Measurements from ENCODE around the gene RFPL2.
"Not testable (repeated sequence)": the region's sequence is repeated elsewhere in the genome, so short reads cannot be mapped to it uniquely, and the experiment has no call there.

Gene RFPL2

GRCh38 chr22:32205974-32206773 is 1.3 kb upstream of the RFPL2 start:
- DNase-seq: no peak

- peak; percentile 46 for DNase-seq
These were observed 625 bp downstream of the RFPL2 start for GRCh38 chr22:32204040-32204855.

DNA sequence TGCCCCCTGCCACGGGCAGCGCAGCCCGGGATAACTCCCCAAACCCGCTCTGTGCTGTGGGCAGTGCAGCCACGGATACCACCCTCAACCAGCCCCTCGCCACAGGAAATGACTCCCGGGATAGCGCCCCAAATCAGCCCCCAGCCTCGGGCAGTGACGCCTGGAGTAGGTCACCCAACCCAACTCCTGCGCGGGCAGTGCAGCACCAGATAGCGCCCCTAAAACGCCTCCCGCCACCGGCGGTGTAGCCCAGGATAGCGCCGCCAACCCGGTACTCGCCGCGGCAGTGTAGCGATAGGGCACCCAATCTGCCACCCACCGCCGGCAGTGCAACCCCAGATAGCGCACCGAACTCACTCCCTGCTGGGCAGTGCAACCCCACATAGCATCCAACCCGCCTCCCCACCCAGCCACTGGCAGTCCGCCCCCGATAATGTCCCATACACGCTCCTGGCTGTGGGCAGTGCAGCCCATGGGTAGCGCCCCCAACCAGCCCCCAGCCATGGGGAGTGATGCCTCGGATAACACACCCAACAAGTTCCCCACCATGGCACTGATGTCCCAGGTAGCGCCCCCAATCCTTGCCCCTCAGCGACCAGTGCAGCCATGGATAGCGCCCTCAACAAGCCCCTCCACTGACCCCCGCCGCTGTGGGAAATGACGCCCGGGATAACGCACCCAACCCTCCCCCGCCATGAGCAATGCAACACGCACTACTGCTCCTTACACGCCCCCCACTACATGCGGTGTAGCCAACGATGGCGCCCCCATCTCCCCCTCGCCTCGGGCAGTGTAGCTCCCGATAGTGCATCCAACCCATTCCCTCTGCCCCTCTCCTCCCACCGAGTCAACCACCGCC is 1.5 kb downstream of the RFPL2 start:
- DNase-seq: no peak

GRCh38 chr22:32202539-32203180 is 2.2 kb downstream of the RFPL2 start:
- DNase-seq: peak; percentile 43

- no peak for DNase-seq
These were observed 2.7 kb downstream of the RFPL2 start for GRCh38 chr22:32202161-32202538.

DNA sequence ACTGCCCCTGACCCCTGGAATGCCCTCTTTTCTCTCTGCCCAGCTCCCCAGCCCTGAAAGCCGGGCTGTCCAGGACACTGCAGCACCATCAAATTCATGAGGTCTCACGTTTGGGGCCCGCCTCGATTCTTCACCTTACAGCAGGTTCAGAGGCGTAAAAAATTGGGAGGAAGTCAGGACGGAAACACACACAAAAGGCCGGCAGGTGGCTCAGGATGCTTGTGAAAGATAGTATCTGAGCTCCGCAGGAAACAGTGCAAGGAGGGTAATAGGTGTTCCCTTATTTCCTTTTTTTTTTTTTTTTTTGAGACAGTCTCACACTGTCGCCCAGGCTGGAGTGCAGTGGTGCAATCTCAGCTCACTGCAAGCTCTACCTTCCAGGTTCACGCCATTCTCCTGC is 4.1 kb downstream of the RFPL2 start:
- DNase-seq: peak; percentile 60

- no peak for DNase-seq
These were observed 4.9 kb downstream of the RFPL2 start for GRCh38 chr22:32199961-32200360.

DNA sequence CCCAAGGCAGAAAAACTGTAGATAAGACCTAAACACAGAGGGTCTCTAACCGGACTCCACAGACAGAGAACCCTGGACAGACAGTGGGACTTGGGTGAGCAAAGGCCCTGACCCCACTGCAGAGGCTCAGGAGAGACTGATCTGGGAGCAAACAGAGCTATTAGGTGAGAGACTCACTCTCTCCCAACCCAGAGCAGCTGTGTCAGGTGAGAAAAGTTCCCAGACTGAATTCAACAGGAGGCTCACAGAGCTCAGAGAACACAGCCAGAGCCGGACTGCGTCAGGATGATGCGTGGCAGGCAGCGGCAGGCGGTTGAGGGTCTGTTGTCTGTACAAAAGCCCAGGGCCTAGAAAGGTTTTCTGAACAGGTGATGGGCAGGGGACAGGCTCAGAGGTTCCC is 5.5 kb downstream of the RFPL2 start:
- DNase-seq: no peak

GRCh38 chr22:32197553-32198226 is 7.2 kb downstream of the RFPL2 start:
- not testable (repeated sequence) for DNase-seq

DNA sequence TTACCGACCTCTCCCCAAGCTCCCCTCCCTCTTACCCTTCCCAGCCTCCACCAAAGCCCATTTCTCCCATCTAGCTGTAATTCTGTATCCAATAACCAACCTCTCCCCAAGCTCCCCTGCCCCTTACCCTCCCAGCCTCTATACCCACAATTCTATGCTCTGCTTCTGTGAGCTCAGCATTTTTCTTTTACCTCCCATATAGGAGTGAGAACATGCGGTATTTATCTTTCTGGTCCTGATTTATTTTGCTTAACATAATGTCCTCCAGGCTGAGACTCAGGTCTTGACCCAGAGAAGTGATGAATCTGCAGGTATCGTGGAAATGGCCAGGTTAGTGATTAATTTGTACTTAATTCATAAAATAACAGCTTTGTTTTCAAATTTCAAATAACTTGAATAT is 9.0 kb downstream of the RFPL2 start:
- DNase-seq: not testable (repeated sequence)

- not testable (repeated sequence) for DNase-seq
These were observed 11.5 kb downstream of the RFPL2 start for GRCh38 chr22:32193346-32193745.

- DNase-seq: not testable (repeated sequence)
These were observed 13.9 kb downstream of the RFPL2 start for GRCh38 chr22:32191021-32191420.

GRCh38 chr22:32185821-32186220 is 19.1 kb downstream of the RFPL2 start:
- no peak for DNase-seq

DNA sequence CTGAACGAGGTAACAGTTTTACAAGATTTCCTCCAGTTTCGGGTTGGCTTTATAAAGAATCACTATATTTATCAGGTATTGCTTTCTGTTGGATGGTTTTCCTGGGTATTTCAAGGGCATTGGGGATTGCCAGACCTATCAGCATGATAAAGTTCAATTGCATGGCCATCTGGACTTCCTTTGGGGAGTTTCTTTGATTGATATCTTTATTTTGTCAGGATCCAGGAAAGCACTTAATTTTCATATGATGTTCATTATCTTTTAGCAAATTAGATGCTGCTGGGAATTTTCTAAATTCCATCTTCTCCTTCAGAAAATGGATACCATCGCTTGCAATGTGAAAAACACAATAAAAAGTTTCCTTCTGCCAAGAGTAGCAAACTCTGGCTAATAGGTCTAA is 21.2 kb downstream of the RFPL2 start:
- no peak for DNase-seq

GRCh38 chr22:32181043-32181442 is 23.8 kb downstream of the RFPL2 start:
- no peak for DNase-seq

GRCh38 chr22:32177221-32177765 is 27.6 kb downstream of the RFPL2 start:
- DNase-seq: no peak

DNA sequence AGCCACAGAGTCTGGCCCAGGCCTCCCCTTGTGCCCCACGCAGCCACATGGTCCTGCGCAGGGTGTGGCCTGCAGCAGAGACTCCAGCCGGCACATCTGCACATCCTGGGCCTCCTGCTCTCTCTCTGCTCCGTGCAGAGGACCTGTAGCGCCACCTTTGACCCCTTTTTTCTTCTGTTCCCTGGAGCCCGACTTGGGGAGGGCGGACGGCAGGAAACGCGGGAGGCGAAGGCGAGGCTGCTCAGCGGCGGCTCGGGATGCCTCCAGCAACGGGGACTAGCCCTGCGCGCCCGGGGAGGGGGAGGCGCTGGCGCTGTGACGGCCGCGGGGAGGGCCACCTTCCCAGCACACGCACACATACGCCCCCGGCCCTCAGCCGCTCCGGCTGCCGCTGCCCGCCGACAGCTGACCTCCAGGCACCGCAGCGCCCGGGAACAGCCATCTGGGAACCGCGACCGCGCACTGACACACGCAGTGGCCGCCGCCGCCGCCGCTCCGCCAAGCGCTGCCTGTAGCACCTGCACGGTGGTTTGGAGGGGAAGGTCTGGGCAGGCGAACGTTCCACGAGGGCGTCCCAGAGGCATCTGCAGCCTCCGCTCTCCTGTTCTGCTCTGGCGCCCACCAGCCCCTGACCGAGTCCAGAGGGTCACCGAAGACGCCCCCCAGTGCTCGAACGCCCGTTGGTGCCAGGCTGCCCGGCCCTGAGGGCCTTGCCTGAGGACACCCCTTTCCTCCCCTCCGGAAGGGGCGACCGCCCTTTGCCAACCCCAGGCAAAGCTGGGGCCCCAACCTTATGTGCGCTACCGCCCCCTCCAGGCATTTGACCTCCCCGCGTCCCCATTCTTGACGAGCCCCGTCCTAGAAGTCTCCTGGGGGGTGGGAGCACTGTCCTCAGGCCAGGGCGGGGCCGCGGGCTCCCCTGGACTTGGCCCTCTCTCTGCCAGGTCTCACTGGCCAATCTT is 28.9 kb downstream of the RFPL2 start:
- DNase-seq: no peak

DNA sequence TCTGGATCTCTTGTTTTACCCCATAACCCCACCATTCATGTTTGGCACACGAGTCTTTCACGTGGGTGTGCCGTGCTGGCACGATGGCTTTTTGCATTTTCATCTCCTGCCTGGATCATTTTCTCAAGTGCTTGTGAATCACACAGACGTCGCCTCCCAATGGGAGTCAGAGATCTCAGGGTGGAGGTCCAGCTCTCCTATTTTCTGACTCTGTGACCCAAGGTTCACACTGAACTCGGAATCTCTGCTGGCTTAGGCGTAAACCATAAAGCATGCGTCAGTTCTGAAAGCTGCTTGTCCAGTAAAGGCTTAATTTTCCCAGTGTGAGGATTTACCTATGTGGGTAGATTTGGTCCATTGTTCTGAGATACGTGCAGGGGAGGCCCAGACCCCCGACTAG is 29.8 kb downstream of the RFPL2 start:
- DNase-seq: no peak

DNA sequence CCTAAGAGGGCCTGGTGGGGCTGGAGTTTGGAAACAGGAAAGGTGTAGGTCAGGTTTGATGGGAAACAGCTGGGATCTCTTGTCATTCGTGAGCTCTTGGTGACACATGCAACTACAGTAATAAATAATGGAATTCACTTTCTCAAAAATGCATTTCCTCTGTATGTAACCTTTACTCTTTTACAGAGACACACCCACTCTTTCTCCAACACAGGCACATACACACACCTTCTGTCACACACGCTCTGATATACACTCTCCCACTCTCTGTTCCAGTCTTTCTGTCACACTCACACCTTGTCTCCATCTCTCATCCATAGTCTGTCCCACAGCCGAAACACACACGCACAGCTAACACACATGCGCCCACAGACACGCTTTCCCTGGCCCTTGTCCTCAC is 39.2 kb downstream of the RFPL2 start:
- no peak for DNase-seq

DNA sequence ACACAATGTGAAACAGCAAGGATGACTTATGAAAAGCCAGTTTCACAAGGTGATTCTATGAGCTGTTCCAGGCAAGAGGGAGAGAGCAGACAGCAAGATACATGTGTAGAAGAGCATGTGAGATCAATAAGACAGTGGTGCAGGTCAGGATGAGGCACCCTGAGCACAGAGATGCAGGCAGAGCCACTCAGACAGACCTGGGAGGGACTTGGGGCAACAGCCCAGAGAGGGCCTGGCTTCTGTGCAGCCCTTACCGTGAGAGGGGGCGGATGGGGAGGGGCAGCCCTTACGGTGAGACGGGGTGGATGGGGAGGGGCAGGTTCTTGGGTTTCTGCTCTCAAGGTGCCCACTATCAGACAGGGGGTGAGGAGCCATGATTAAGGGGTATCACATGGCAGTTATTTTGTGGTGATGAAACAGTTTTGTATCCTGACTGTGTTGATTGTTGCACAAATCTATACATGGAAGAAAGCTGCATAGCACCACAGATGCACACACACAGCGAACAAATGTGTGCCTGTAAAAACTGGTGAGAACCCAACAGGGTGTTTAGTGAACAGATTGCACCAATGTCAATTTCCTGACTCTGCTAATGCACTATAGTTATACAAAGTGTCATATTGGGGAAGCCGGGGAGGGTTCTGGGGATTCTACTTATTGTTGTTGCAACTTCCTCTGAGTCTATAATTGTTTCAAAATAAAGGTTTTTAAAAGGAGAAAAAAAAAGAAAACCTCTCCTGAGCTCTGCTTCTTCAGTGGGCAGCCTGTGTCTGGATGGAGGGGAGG is 40.6 kb downstream of the RFPL2 start:
- no peak for DNase-seq
